Right forelimb (tissue), 1 donor: ENCODE results near the gene CBY1.
A peak's percentile ranks its signal among the peaks of the same experiment; 100 is the strongest.
"Not testable (repeated sequence)": the region's sequence is repeated elsewhere in the genome, so short reads cannot be mapped to it uniquely, and the experiment has no call there.

Source experiments
- DNase-seq: peaks from one replicate; pipeline ENCODE4 v3.0.0-alpha.2; 2018

The CBY1 gene

DNA sequence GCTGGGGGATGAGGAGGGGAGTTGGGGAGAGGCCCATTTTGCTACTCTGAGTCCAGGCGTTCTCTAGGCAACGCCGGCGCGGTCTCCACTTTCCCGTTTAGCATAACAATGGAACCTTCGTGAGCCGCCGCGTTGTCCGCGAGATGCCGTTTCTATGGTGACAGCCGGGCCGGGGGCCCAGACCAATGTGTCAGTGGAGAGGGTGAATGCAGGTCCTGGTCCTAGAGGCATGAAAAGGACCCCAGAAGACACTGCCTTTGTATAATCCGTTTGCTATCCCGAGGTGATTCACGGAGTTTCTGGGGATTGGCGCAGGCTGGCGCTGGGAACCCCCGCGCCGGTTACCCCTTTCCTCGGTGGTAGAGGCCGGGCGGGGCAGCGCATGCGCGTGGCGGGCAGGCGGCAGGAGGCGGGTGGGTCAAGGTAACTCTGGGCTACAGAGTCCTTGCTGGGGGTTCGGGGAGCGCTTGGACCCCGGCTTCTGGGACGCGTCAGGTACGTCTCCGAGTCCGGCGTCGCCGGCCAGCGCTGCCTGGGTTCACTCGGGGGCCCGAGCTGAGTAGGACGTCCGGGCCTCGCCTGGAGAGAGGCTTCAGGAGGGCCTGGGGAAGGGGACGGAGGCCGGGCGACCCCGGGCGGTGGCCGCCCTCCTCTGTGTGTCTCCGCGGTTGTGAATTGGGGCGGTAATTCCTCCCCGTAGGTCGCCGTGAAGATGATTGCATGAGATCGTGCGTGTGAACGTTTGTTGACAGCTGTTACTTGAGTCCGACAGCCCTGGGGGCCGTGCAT, at the start of gene CBY1, which contains the start of gene FAM227A:
Gene CBY1 (plus strand): TSS at position 383 of the 789 bp plus-strand sequence. CDS start 11,417 bp downstream, outside the sequence.
Gene FAM227A (minus strand): TSS at position 137 of the 789 bp plus-strand sequence. CDS start 6,224 bp downstream, outside the sequence.
- peak; percentile 95 for DNase-seq

GRCh38 chr22:38607680-38608079, 48.8 kb upstream of the CBY1 start:
- DNase-seq, result no peak

GRCh38 chr22:38608992-38609750, 47.3 kb upstream of the CBY1 start:
- DNase-seq, result no peak

DNA sequence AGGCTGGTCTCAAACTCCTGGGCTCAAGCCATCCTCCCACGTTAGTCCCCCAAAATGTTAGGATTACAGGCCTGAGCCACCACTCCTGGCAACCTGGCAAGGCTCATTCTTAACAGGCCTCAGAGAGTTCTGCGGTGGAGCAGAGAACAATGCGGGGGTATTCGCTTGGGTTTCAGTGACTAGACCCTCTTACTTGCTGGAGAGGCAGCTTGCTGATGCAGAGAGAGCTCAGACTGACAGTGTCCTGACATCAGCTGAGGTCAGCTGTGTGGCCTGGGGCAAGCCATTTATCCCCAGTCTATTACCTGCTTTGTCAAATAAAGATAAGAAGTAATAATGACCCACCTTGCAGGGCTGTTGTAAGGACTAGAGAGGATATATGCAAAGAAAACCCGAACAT, 46.2 kb upstream of the CBY1 start:
- DNase-seq, result no peak

DNA sequence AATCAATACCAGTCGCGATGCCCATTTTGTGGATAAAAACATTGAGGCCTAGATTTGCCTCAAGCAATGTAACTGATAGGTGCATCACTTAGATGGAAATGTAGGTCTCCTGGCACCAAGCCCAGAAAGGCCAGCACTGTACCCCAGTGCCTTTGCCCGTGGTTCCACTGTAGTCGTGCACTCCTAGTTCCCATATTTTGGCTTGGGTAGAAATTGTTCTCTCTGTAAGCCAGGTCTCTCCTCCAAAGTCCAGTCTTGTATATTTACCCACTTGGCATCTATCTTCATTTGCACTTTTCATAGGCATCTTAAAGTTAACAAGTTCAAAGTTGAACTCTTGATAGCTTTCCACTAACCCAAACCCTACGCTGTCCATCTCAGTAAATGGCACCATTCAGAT, 44.9 kb upstream of the CBY1 start:
- DNase-seq, result no peak

- DNase-seq, result no peak
Observed at GRCh38 chr22:38612217-38613006, 44.0 kb upstream of the CBY1 start.

DNA sequence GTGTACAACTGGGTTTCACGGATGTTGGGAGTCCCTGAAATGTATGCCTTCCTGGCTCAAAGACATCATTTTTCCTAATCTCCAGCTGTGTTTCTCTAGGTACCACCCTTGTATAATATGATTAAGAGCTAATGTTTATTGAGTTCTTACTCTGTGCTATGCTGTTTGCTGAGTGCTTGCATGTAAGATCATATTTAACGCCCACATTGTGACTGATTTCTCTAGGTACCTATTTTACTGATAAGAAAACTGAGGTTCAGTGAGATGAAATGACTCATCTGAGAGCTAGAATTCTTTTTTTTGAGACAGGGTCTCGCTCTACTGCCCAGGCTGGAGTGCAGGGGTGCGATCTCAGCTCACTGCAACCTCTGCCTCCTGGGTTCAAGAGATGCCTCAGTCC, 42.9 kb upstream of the CBY1 start:
- no peak for DNase-seq

GRCh38 chr22:38614332-38615063, 41.9 kb upstream of the CBY1 start:
- DNase-seq, result no peak

DNA sequence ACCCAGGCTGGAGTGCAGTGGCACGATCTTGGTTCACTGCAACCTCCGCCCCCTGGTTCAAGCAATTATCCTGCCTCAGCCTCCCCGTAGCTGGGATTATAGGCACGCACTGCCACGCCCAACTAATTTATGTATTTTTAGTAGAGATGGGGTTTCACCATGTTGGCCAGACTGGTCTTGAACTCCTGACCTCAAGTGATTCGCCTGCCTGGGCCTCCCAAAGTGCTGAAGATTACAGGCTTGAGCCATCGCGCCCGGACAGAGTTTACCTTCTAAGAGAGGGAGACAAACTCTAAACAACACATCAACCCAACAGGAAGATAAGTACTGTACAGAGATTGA, 41.4 kb upstream of the CBY1 start:
- not testable (repeated sequence) for DNase-seq

GRCh38 chr22:38618258-38618657, 38.2 kb upstream of the CBY1 start:
- DNase-seq, result no peak

DNA sequence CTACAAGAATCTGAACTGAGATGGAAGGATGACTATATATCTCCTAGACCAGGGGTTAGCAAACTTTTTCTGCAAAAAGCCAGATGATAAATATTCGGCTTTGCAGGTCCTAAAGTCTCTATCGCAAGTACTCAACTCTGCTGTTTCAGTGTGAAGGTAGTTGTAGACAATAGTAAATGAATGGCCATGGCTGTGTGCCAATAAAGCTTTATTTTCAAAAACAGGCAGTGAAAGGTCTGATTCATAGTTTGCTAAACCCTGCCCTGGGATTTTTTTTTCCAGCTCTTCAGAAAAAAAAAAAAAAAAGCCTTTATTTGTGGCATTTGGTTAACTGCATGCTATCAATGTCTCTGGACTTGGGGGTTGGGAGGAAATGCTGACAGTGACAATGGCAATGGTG, 37.8 kb upstream of the CBY1 start:
- no peak for DNase-seq

GRCh38 chr22:38623351-38623750, 33.1 kb upstream of the CBY1 start:
- no peak for DNase-seq

GRCh38 chr22:38628444-38628843, 28.0 kb upstream of the CBY1 start:
- DNase-seq, result no peak

DNA sequence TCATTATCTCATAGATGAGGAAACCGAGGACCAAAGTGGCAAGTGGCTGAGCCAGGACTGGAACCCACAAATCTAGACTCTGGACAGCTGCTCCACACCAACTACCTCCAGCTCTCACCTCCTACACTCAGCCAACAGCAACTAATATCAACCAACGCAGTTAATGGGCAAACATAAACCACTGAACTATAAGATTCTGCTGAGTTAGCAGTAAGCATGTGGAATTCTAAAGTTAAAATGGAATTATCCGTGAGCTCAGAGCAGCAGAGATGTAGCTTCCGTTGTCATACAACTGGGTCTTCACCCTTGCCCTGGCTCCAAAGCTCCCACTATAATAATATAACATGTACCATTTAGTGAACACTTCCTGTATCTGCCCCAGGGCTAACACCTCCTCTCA, 27.3 kb upstream of the CBY1 start:
- no peak for DNase-seq

DNA sequence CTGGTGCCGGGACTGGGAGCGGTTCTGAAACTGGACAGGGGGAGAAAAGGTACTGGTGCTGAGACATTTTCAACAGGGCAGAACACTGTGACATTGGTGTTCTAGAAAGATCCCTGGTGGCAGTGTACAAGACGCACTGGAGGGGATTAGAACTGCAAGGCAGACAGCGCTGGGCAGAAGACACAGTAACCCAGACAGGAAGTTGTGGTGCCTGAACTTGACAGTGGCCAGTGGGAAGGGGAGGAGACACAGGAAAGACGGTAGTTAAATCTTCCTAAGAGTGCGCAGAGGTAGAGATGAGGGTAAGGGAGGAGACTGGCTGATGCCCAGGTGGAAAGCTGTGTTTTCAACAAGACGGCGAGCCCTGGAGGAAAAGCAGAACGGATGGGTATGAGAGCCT, 24.7 kb upstream of the CBY1 start:
- no peak for DNase-seq

- DNase-seq, result no peak
Observed at GRCh38 chr22:38632528-38632927, 23.9 kb upstream of the CBY1 start.

- DNase-seq, result no peak
Observed at GRCh38 chr22:38638216-38638615, 18.2 kb upstream of the CBY1 start.

- no peak for DNase-seq
Observed at GRCh38 chr22:38638728-38639127, 17.7 kb upstream of the CBY1 start.

DNA sequence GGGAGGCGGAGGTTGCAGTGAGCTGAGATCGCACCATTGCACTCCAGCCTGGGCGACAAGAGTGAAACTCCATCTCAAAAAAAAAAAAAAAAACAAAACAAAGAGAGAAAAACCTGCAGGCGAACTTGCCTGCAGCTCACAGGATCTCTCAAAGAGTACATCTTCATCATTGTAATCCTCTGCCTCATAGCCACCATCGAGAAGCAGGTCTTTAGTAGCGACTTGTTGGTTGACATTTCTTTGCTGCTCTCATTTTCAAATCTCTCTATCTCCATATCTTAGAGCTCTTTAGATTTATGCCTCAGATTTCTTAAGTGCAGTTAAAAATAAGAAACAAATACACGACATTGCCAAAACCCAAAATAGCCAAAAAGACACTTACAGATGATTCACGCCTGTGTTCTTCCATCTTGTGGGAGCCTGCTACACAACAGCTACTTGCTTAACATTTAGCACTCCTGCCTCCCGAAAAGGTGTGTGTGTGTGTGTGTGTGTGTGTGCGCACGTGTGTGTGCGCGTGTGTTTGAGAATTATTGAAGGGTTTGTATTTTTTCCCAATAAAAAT, 14.9 kb upstream of the CBY1 start:
- no peak for DNase-seq

- not testable (repeated sequence) for DNase-seq
Observed at GRCh38 chr22:38644245-38644644, 12.2 kb upstream of the CBY1 start.

DNA sequence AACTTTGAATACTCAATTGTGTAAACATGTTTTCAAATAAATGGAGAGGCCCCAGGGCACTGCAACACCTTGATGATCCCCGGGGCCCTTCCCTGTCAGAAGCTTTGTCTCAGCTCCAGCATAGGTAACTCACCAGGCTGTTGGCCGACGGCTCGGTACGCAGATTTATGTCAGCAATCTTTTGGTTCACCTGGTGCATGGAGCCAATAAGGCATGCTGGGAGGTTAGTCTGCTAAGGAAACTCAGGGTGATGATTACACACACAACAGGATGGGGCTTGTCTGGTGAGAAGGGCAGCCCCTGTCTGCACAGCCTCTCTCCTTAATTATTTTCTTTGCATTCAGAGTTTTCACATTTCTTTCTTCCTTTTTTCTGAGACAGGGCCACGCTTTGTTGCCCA, 11.0 kb upstream of the CBY1 start:
- no peak for DNase-seq

DNA sequence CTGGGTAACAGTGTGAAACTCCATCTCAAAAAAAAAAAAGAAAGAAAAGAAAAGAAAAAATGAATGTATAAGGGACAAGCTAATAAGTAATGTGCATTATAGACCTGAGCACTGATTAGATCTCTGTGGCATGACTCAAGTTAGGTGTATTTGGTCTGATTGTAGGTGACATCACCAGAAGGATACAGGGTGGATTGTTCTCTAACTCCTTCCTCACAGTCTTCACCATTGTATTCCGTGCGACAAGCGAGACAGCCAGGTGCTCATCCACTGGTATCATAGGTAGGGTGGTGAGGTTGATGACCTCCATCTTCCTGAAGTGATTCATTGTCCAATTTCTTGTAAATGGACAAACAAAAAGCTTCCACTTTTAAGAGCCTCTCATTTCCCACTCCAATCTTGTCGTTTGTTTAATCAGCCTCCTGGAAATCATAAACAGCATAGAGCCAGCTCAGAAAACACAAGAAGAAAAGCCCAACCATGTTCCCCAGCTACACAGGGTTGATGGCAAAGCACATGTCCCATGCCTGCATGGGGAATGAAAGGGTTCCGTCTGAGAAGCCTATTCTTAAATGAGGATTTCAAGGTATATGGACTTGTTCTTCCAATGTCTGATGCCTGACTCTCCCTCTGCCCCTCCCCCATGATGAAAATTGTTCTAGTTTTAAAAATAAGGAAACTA, 6.5 kb upstream of the CBY1 start:
- no peak for DNase-seq
